Esophagus squamous epithelium (tissue), 4 donors: ENCODE results near the gene DPH2.

ENCODE experiments used
- POLR2A ChIP-seq, 4 donors: fragments of 450-650 bp; IDR thresholded peaks; one replicate each; pipeline ENCODE4 v1.6.1; 2017; ENCODE audit warnings: antibody characterized with exemption in 4 of 4, mild to moderate bottlenecking in 4 of 4, moderate library complexity in 3 of 4
- TF ChIP-seq, protein P1 (sequence below), 6 experiments: fragments of 450-650 bp in 4 of 6; fragments of 200-600 bp in 2 of 6; sonication (generic) in 2 of 6; IDR thresholded peaks; one replicate each; pipeline ENCODE4 v1.5.1; 2016 to 2019; ENCODE audit warnings: antibody characterized with exemption in 6 of 6, mild to moderate bottlenecking in 4 of 6, moderate library complexity in 4 of 6

DNA sequence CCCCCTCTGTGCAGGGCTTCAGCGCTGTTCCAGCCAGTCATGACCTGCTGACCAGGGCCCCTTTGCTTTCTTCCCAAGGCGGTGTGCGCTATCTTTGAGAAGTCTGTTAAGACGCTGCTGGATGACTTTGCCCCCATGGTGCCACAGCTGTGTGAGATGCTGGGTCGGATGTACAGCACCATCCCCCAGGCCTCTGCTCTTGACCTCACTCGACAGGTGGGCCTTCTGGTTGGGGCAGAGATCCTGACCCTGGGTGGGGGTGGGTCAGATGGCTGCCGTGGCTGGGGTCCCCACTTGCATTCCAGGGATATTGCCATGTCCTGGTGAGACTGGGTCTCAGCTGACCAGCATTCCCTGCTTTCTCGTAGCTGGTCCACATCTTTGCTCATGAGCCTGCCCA is 9.0 kb upstream of the DPH2 start:
- no peak for TF ChIP-seq POLR2A (IDR thresholded peaks at IDR 0.05)
- TF ChIP-seq, protein P1, sequence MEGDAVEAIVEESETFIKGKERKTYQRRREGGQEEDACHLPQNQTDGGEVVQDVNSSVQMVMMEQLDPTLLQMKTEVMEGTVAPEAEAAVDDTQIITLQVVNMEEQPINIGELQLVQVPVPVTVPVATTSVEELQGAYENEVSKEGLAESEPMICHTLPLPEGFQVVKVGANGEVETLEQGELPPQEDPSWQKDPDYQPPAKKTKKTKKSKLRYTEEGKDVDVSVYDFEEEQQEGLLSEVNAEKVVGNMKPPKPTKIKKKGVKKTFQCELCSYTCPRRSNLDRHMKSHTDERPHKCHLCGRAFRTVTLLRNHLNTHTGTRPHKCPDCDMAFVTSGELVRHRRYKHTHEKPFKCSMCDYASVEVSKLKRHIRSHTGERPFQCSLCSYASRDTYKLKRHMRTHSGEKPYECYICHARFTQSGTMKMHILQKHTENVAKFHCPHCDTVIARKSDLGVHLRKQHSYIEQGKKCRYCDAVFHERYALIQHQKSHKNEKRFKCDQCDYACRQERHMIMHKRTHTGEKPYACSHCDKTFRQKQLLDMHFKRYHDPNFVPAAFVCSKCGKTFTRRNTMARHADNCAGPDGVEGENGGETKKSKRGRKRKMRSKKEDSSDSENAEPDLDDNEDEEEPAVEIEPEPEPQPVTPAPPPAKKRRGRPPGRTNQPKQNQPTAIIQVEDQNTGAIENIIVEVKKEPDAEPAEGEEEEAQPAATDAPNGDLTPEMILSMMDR (IDR thresholded peaks at IDR 0.05): no peak
